CD4-positive, alpha-beta T cell treated with Interleukin-2 at 100 ng/mL for 4 hours (primary cell): Measurements from ENCODE around the gene WDR48.

Source experiments
- DNase-seq: peaks from one replicate; pipeline ENCODE4 v3.0.0-alpha.2; 2020; ENCODE audit warnings: low spot score

Gene WDR48

DNA sequence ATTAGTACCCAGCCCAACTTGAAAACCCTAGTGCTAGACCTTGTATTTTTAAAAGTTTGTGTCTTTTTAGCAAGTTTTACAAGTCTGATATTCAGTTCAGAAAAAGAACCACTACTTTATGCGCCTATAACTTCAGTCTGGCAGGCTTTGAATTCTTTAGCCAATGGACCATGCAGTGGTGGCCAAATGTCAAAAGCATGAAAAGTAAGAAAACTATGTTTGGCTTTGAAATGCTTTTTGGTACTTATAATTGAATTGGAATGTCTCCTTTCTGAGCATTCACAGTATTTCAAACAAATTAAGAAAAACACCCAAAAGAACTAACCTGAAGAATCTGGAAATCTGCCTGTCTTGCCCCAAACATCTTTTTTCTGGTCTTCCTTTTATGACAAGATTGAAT, 12.8 kb downstream of the WDR48 start:
- no peak for DNase-seq

DNA sequence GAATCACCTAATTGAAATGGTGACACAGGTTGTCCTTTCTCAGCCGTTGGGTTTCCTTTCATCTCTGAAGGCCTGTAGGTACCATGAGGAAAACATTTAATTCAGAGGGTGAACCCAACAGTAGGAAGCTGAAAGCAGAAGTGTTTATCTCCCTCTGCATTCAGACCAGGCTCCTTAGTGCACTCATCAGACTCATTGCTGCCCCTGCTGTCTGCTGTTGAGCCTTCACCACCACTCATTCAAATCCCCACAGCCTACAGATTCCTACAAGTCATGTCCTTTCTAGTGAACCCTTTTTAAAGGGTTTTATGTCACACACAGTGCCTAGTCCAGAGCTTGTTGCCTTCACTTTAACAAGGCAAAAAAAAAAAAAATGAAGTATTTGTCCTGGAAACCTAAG, 13.4 kb downstream of the WDR48 start:
- DNase-seq: peak; percentile 26

DNA sequence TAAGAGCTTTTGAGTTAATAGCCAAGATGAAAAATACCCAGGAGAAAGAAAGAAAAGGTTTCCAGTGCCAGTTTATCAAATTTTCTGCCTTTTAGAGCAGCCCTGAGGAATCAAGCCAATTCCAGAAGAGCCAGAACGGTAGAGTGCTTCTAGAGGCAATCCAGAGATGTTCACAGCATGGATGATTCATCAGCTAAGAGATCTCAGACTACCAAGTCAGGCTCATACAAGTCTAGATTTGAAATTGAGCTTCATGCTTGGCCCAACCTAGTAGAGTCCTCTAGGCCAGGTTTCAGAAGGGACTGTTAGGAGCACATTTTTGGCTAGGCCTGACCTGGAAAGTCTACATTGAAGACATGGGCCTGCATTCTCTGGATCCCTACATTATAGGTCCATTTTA, 15.5 kb downstream of the WDR48 start:
- no peak for DNase-seq

GRCh38 chr3:39068556-39068955, 16.7 kb downstream of the WDR48 start:
- no peak for DNase-seq

GRCh38 chr3:39075910-39076309, 24.1 kb downstream of the WDR48 start:
- no peak for DNase-seq

DNA sequence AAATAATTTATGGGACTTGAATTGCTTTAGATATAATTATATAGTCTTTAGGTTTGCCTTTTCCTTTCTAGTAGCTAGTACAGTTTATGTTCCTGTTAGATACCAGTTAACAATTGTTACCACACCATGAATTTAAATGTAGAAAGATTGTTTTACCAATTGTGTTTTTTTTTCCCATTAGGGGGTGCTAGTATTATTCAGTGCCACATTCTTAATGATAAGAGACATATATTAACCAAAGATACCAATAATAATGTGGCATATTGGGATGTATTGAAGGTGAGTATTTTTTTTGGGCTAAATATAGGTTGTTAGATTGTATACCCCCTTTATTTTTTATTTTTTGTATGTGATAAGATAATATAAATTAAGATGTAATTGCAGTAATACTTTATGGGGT, 27.7 kb downstream of the WDR48 start:
- DNase-seq: no peak

DNA sequence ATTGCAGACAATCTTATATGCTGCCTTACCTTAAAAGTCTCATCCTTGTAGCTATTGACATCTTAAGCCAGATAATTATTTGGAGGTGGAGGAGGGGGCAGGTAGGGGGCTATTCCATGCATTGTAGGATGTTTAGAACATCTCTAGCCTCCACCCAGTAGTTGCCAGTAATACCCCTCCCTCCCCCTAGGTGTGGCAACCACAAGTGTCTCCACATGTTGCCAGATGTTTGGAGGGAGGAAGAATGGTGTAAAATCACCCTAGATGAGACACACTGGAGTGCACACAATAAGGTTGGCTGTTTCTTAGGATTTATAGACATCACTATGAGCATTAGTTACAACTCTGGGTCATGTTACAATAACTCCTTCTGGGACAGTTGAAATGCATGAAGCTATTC, 28.2 kb downstream of the WDR48 start:
- no peak for DNase-seq

DNA sequence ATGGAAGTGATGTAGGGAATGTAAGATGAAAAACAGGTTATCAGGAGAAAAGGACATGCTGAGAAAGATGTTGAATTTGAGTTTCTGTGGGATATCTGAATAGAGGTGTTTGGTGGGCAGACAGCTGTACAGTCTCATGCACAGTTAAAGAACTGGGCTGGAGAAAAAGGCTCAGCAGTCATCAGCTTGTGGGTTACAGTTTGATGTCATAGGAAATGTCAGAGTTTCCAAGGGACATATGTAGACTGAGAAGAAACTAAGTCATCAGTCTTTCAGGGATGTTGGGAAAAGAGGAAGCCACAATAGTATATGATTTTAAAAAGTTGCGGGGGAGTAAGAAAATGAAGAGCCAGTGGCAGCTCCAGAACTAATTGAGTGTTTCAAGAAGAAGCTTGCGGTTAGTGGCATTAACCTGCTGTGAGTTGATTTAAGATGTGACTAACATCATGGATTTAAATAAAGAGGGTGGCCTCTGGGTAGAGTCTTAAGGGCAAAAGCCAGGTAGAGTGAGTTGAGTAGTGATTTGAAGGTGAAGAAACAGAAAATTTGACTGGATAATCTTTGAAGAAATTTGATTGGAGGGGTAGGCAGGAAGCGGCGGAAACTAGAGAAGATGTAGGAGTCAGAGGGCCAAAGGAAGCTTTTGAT, 31.0 kb downstream of the WDR48 start:
- DNase-seq: no peak

- no peak for DNase-seq
Observed at GRCh38 chr3:39086144-39086543, 34.3 kb downstream of the WDR48 start.

GRCh38 chr3:39088456-39088855, 36.6 kb downstream of the WDR48 start:
- no peak for DNase-seq

- DNase-seq: no peak
Observed at GRCh38 chr3:39088889-39089288, 37.1 kb downstream of the WDR48 start.

GRCh38 chr3:39090922-39091321, 39.1 kb downstream of the WDR48 start:
- DNase-seq: no peak

DNA sequence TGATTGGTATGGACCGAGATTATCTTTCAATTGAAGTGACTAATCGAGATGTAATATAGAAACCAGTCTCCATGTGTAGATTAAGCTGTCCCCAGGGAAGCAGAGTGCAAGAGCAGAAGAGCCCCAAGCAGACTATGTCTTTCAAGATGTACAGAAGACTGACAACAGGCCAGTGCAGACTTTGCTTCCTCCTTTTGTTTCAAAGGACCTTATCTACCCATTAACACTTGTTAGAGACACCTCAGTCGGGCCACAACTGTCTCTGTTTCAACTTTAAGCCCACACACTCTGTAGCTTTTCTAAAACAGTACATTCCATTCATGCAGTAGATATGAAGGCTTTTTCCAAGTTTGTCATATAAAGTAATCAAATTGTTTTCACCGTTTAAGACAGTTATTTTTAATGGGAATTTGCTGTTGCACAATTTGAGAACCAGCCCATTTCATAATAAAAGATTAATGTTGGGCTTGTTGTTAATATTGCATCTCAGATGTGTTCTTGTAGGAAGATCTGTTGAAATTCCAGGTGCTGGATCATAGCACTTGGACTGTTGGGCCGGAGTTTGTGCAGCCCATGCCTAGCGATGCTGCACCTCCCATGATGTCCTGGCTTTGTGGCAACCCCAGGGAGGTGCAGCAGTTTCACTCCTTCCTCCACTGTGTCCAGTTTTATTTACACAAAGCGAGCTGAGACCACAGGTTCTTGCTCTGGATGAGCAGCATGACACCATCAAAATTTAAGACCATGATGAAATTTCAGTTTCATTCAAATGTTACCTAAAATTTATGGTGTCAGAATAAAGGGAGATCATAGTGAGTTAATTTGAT, 43.2 kb downstream of the WDR48 start:
- DNase-seq: no peak

DNA sequence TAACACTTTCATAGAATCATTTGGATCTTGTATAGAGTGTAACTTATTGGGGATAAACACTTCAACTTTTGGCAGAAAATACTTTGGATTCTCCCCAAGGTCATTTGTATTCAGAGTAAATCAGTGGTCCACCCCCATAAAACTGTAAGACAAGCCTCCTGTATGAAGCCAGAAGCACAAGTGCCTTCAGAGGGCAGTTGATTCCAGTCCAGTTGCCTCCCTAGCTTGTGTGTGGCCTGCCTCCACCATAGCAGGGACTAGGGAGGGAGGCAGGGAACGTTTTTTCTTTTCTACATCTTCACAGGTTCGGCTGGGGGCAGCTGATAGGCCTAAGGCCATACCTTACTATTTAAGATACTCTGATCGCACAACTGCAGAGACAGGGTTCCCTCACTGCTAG, 44.0 kb downstream of the WDR48 start:
- no peak for DNase-seq

DNA sequence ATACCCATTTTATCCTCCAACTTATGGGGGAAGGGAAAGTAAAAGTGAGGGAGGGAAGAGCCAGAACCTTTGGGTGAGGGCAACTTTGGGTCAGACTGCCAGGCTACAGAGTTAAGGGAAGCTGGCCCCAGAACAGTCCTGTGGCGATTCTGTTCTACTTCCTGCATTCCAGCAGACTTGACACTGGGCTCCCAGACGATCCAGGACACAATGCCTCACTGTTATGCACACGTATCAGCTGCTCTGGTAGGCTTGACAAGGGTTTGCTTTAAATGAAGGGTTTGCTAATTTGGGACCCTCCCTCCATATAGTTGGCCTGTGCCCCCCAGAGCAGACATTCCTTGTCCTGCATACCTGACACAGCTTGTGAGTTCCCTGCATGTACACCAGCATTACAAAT, 45.0 kb downstream of the WDR48 start:
- DNase-seq: no peak

GRCh38 chr3:39097716-39098472, 46.1 kb downstream of the WDR48 start:
- DNase-seq: no peak

DNA sequence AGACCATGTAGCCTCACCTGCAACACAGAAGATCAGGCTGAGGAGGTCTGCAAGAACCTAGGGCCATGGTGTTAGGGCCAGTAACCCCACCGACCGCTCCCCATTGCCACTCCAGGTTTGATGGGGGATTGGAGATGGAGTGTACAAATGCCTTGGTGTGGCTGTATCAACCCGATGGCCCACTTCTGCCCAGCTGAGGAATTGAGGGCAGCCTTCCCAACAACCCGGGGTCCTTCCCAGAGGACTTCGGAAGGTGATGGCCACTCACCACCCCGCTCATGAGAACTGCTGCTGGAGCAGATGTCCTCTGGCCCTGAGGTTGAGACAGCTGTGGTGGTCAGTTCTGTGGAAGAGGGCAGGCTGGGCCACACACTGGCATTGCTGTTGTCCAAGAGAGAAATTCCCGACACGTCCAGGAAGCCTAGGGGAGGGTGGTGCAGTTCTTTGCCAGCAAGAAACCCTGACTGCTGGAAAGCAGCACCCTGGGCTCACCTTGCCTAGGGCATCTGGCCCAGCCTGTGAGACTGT, 46.7 kb downstream of the WDR48 start:
- no peak for DNase-seq

GRCh38 chr3:39099242-39099641, 47.4 kb downstream of the WDR48 start:
- no peak for DNase-seq

DNA sequence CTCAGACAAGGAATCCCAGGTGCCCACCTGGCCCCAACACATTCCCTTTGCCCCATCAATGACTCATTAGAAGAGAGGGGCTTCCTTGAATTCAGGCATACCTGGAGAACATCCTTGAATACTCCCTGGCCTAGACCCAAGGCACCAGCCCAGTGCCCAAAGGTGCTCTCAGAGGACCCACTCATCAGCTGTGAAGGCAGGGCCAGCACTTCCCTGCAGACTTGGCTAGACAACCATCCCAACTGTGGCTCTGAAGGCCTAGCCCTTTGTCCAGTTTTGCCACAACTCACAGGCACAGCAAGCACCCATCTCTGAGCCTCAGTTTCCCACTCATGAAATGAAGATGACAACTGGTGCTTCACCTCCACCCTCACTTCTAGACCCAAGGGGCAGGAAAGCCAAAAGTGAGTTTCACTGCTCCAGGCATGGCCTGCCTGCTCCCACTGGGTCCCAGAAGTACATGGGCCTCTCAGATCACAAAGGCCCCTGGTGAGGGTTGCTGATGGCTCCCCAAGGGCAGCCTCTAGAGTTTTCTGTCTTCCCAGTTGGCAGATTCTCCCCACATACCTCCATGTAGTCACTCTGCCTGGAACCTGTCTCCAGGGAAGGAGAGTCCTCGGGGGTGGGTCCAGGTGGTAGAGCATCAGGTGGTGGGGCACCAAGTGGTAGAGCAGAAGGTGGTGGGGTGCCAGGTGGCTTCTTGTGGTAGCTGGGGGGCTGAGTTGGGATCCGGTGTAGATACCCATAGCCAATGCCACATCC, 48.1 kb downstream of the WDR48 start:
- DNase-seq: no peak

- no peak for DNase-seq
Observed at GRCh38 chr3:39100500-39100886, 48.7 kb downstream of the WDR48 start.

GRCh38 chr3:39101022-39101689, 49.3 kb downstream of the WDR48 start:
- peak; percentile 62 for DNase-seq
